GM21825 (cell line): ENCODE measurements around the gene CPAMD8.
"Not testable (repeated sequence)": the region's sequence is repeated elsewhere in the genome, so short reads cannot be mapped to it uniquely, and the experiment has no call there.

Experiments
- ATAC-seq: cut with Tn5 transposase; IDR thresholded peaks from one replicate; pipeline ENCODE4 v1.9.1; 2021; ENCODE audit warnings: mild to moderate bottlenecking, moderate library complexity; ENCODE audit not compliant: unreplicated experiment

The CPAMD8 gene

GRCh38 chr19:16878181-16878965 lies 148.2 kb downstream of the CPAMD8 start:
- ATAC-seq, result no peak

DNA sequence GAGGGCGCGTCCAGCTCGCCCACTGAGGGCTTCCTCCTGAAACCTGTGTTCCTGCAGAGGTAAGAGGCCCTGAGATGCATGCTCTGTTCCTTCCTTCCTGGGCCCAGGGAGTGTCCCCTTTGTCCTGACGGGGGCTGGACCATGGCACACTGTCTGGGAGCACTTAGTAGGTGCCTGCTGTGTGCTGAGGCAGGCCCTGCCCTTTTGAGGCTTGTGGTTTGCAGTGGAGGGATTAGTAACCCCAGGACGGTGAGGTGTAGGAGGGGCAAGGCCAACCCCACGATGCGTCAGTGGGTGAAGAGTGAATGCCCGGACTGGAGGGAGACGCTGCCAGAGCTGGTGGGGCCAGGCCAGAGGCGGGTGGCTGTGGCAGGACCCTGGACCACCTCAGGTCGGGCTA lies 149.0 kb downstream of the CPAMD8 start:
- no peak for ATAC-seq

- no peak for ATAC-seq
Measured at GRCh38 chr19:16876904-16877361, 149.7 kb downstream of the CPAMD8 start.

DNA sequence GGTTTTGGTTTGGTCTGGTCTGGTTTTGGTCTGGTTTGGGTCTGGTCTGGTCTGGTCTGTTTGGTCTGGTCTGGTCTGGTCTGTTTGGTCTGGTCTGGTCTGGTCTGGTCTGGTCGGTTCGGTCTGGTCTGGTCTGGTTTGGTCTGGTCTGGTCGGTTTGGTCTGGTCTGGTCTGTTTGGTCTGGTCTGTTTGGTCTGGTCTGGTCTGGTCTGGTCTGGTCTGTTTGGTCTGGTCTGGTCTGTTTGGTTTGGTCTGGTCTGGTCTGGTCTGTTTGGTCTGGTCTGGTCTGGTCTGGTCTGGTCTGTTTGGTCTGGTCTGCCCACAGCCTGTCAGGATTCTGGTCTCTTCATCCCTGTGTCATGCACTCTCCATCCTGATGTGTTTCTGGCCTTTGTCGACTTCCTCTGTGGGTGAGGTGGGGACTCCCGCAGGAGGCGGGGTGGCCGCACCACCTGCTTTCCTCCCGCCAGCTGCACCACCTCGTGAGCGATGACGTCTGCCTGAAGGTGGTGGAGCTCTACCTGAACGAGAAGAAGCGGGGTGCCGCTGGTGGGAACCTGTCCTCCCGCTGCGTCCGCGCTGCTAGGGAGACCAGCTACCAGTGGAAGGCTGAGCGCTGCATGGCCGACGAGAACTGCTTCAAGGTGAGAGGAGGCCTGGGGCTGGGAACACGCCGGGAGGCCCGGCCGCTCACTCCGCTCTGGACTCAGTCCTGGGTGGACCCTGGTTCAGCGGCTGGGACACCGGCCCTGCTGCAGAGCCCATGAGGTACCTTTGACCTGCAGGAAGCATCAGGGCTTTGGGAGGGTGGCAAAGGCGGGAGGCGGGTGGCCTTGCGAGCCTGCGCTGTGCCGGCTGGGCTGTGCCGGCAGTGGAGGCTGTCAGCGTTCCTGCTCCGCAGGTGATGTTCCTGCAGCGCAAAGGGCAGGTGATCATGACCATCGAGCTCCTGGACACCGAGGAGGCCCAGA lies 150.7 kb downstream of the CPAMD8 start:
- ATAC-seq, result no peak

- ATAC-seq, result not testable (repeated sequence)
Measured at GRCh38 chr19:16874978-16875299, 151.7 kb downstream of the CPAMD8 start.

DNA sequence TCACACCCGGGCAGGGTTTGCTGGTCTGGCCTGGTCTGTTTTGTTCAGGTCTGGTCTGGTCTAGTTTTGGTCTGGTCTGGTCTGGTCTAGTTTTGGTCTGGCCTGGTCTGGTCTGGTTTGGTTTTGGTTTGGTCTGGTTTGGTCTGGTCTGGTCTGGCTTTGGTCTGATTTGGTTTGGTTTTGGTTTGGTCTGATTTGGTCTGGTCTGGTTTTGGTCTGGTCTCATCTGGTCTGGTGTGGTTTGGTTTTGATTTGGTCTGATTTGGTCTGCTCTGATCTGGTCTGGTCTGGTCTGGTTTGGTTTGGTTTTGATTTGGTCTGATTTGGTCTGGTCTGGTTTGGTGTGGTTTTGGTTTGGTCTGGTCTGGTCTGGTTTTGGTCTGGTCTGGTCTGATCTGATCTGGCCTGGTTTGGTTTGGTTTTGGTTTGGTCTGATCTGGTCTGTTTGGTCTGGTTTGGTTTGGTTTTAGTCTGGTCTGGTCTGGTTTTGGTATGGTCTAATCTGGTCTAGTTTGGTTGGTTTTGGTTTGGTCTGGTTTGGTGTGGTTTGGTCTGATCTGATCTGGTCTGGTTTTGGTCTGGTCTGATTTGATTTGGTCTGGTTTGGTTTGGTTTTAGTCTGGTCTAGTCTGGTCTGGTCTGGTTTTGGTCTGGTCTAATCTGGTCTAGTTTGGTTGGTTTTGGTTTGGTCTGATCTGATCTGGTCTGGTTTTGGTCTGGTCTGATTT lies 152.2 kb downstream of the CPAMD8 start:
- ATAC-seq, result no peak

DNA sequence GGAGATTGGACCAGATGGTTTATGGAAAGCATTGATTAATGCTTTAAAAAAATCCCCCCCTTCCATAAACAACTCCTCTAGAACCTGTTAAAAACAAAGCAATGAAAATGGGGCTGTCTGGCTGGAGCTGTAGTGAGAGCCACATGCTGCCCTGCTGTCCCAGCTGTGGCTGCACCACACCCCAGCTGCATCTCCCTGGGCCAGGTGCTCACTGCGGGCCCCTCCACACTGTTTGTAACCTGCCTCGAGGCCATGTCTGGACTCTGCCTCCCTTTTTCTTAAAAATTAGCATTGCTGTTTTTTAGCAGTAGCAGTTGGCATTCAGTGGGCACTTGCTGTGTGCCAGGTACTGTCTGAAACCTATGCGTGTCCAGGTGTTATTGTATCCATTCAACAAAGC lies 153.0 kb downstream of the CPAMD8 start:
- no peak for ATAC-seq

- no peak for ATAC-seq
Measured at GRCh38 chr19:16872728-16873127, 153.9 kb downstream of the CPAMD8 start.

DNA sequence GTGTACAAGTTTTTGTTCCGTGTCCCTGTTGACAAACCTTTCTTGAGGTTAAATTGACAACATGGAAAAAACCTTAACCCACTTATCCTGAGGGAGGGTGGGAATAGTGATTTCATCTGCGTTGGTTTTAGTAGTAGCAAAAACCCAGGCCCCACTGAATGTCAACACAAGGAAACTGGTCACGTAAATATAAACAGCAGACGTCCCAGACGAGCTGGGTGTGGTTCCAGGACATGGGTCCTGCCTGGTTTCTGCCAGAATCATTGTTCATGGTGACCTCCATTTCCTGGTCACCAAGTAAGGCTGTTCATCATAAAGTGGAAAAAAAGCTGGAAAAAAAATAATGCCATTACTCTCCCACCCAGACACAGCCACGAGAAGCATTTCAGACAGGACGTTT lies 154.7 kb downstream of the CPAMD8 start:
- no peak for ATAC-seq

GRCh38 chr19:16869331-16869972 lies 157.2 kb downstream of the CPAMD8 start:
- ATAC-seq, result no peak

DNA sequence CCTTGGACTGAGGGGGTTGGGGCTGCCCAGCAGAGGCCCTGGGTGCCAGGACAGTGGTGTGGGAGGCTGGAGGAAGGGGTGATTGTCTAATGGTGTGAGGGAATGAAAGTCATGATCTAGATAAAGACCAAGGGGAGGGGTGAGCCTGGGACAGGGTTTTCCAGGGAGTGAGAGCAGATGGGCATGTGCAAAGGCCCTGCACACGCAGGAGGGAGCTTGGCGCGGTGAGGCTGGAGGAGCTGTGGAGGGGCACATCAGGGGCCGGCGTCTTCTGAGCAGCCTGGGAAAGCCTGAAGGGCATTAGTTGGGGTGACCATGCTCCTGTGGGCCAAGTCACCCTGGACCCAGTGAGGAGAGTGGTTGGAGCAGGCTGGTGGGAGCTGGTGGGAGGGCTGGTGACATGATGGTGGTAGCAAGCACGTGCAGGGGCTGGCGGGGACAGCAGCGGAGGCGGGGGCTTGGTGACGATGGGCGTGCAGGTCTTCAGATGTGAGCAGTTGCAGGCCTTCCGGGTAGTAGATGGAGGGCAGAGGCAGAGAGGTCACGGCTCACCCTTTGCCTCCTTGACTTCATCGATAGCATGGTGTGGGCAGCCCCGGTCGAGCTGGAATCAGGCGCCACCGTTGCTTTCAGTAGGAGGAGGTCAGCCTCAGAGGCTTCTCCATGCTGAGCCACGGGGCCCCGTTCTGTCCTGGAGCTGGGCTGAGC lies 158.0 kb downstream of the CPAMD8 start:
- no peak for ATAC-seq

GRCh38 chr19:16867211-16867610 lies 159.4 kb downstream of the CPAMD8 start:
- no peak for ATAC-seq

DNA sequence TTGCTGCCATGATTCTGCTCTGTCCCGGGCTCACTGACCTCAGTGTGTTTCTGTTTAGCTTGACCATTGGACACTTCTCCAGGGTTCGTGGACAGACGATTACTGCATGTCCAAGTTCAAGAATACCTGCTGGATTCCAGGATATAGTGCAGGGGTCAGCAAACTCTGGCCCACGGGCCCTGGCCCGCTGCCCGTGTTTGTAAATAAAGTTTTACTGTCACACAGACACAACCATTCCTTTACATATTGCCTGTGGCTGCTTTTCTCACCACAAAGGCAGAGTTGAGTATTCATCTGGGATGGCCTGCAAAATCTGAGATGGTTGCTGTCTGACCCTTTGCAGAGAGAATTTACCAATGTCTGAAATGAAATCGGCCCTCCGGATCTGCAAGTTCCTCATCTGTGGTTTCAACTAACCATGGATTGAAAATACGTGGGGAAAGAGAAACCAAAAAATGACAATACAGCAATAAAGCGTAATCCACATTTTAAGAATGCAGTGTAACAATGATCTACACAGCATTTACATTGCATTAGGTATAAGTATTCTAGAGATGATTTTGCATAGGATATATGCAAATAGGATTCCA lies 163.7 kb downstream of the CPAMD8 start:
- ATAC-seq, result no peak

DNA sequence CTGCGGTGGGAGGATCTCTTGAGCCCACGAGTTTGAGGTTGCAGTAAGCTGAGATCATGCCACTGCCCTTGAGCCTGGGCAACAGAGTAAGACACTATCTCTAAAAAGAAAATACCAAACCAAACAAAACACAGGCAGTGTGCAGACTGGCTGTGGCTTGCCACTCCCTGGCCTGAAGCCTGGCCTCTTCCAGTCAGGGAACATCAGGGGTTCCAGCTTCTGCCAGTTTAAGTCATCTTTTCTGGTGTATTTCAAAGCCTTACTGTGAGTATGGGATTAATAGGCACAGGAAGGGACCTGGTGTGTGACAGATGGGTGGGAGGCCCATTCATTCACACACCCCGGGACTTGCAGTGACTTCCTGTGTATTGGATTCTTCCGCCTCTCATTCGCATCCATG lies 164.8 kb downstream of the CPAMD8 start:
- ATAC-seq, result no peak

GRCh38 chr19:16861011-16861410 lies 165.6 kb downstream of the CPAMD8 start:
- ATAC-seq, result no peak

- ATAC-seq, result no peak
Measured at GRCh38 chr19:16860118-16860517, 166.5 kb downstream of the CPAMD8 start.

DNA sequence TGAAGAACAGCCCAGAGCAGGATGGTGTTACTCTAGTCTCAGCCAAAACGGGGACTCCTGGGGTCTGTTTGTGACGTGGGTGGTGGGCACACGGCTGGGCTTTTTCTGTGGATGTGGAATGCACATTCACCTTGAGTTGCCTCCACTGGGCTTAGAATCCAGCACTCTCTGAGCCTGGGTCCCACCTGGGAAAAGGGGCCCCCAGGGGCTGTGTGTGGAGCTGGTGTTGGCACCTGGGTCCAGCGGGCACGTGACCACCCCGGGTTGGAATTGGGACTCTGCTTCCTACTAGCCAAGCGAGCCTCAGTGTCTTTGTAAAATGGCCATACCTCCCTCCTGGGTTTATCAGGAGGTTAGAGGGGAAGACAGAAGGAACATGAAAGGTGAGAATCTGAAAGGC lies 167.0 kb downstream of the CPAMD8 start:
- ATAC-seq, result no peak

DNA sequence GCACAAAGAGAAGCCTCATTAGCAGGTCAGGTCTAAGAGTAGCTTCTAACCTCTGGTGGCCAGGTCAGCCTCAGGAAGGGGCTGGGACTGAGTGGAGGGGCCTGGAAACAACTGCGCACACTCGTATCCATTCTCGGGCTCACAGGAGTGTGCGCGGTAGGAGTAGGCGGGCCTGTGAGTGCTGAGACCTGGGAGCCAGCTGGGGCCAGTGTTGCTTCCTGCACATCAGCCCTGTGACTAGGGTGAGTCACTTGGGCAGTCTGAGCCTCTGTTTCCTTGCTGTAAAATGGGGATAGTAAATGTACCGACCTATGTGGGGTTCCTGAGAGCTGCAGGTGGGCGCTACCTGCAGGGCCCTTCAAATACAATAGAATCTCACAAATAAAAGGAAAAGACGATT lies 170.5 kb downstream of the CPAMD8 start:
- ATAC-seq, result no peak

DNA sequence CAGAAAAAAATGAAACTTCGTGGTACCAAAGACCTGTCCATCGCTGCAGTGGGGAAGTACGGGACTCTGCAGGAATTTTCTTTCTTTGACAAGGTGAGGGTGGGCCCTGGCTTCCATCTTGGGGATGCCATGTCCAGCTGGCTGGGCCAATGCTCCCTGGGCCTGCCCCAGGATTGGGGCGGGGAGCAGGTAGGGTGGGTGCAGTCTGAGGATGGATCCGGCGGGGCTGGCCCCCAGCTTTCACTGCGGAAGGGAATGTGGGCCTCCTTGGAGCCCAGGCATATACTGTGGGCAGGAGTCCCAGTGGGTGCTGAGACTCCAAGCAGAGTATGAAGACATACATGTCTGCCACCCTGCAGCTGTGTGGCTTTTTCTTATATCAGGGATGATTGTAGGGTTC lies 173.5 kb downstream of the CPAMD8 start:
- no peak for ATAC-seq
